Transverse colon (tissue), 4 donors: ENCODE results near the gene DENND1B.

Experiments
- CTCF ChIP-seq, 5 experiments: fragments of 200-600 bp in 3 of 5; fragments of 450-650 bp in 2 of 5; sonication (generic) in 3 of 5; IDR thresholded peaks; 1 replicate in 2 of 5; 2 replicates in 3 of 5; pipeline ENCODE4 v1.5.1; 2016 to 2017; ENCODE audit warnings: antibody characterized with exemption in 5 of 5, inconsistent platforms in 3 of 5, mild to moderate bottlenecking in 2 of 5, moderate library complexity in 1 of 5
- POLR2A ChIP-seq: fragments of 450-650 bp; IDR thresholded peaks from one replicate; pipeline ENCODE4 v1.6.1; 2016; ENCODE audit warnings: antibody characterized with exemption, mild to moderate bottlenecking, moderate library complexity
- POLR2AphosphoS5 ChIP-seq, 3 donors: sonication (generic); formaldehyde crosslinking; IDR thresholded peaks; one replicate each; pipeline ENCODE4 v1.6.1; 2016; ENCODE audit warnings: antibody characterized with exemption in 3 of 3

DNA sequence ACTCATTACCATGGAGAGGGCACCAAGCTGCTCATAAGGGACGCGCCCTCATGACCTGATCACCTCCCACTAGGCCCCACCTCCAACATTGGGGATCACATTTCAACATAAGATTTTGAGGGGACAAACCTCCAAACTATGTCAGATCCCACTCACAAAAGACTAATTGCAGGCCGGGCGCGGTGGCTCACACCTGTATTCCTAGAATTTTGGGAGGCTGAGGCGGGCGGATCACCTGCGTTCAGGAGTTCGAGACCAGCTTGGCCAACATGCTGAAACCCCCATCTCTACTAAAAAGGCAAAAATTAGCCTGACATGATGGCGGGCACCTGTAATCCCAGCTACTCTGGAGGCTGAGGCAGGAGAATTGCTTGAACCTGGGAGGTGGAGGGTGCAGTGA, 278.6 kb downstream of the DENND1B start:
- TF ChIP-seq CTCF (IDR thresholded peaks at IDR 0.05): no peak
- no peak for TF ChIP-seq POLR2A
- no peak for TF ChIP-seq POLR2AphosphoS5 (IDR thresholded peaks at IDR 0.05)
